Measurements from ENCODE around the gene ARMC10. TPM values are rescaled to one million over a fixed set of nuclear protein-coding genes. Genes with fewer than 3 reads are reported as not detected.
"Not testable (repeated sequence)": the region's sequence is repeated elsewhere in the genome, so short reads cannot be mapped to it uniquely, and the experiment has no call there.

Gene ARMC10
- polyA plus RNA-seq, 2 donors = 14.5 to 17.7 TPM

DNA sequence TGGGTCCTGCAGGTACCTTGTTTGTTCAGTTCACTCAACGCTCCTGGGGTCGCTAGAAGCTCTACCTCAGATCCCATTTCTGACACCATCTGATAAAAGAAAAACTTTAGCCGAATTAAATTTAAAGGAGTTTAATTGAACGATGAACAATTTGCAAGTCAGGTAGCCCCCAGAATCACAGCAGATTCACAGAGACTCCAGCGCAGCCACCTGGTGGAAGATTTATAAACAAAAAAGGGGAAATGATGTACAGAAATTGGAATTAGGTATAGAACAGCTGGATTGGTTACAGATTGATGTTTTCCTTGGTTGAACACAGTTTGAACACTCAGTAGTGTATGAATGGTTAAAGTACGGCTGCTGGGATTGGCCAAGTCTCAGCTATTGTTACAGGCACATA, 23.4 kb upstream of the ARMC10 start:
- H3K4me3 ChIP-seq (ENCODE audit: low read depth in 1 of 2, low read length in 2 of 2) = no peak overlapping the region
- no peaks in the 10 kb centered on the region for H3K4me1 ChIP-seq (ENCODE audit: control insufficient read depth in 2 of 2, insufficient read depth in 2 of 2, low read length in 1 of 2)
- H3K27me3 ChIP-seq (ENCODE audit: control insufficient read depth in 1 of 2, insufficient read depth in 2 of 2, low read length in 2 of 2) = no peaks in the 10 kb centered on the region
- 92 to 97% methylated on average over 6 of the region's 6 CpGs for WGBS, 2 donors
- H3K36me3 ChIP-seq (ENCODE audit: control insufficient read depth in 2 of 2, insufficient read depth in 2 of 2, low read length in 1 of 2) = no peaks in the 10 kb centered on the region
- H3K27ac ChIP-seq (ENCODE audit: low read depth in 2 of 2, low read length in 1 of 2) = no peak overlapping the region
- H3K9me3 ChIP-seq (ENCODE audit: control insufficient read depth in 2 of 2, insufficient read depth in 1 of 2, low read depth in 1 of 2, low read length in 1 of 2) = no peaks in the 10 kb centered on the region

DNA sequence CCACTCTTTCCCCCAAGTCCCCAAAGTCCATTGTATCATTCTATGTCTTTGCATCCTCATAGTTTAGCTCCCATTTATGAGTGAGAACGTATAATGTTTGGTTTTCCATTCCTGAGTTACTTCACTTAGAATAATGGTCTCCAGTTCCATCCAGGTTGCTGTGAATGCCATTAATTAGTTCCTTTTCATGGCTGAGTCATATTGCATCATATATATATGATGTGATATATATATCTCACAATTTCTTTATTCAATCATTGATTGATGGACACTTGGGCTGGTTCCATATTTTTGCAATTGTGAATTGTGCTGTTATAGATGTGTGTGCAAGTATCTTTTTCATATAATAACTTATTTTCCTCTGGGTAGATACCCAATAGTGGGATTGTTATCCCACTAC, 18.9 kb upstream of the ARMC10 start:
- not testable (repeated sequence) for H3K4me3 ChIP-seq (ENCODE audit: low read depth in 1 of 2, low read length in 2 of 2); H3K27ac ChIP-seq (ENCODE audit: low read depth in 2 of 2, low read length in 1 of 2); H3K4me1 ChIP-seq (ENCODE audit: control insufficient read depth in 2 of 2, insufficient read depth in 2 of 2, low read length in 1 of 2); H3K9me3 ChIP-seq (ENCODE audit: control insufficient read depth in 2 of 2, insufficient read depth in 1 of 2, low read depth in 1 of 2, low read length in 1 of 2); H3K27me3 ChIP-seq (ENCODE audit: control insufficient read depth in 1 of 2, insufficient read depth in 2 of 2, low read length in 2 of 2); H3K36me3 ChIP-seq (ENCODE audit: control insufficient read depth in 2 of 2, insufficient read depth in 2 of 2, low read length in 1 of 2)
- WGBS, 2 donors = 84 to 85% methylated on average over 1 of the region's 1 CpG

DNA sequence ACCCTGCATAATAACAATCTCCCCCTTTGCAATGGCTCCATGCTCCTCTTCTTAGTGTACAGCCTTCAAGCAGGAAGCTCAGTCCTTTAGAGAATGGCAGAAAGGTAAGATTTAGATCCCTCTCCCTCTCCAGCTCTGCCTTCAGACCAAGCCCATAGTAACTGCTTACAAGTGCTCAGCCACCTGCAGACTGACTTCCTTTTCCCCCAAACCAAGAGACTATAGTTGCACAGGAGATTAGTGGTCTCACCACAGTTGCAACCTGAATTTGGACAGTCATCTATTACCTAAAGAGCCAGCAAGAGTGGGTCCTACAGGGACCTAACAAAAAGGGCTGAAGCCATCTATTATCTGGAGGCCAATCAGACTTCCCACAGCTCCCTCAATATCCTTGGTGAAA, 16.8 kb upstream of the ARMC10 start:
- Histone ChIP-seq H3K36me3 (ENCODE audit: control insufficient read depth in 2 of 2, insufficient read depth in 2 of 2, low read length in 1 of 2) (no peaks in the 10 kb centered on the region), H3K4me1 (ENCODE audit: control insufficient read depth in 2 of 2, insufficient read depth in 2 of 2, low read length in 1 of 2) (no peaks in the 10 kb centered on the region), H3K9me3 (ENCODE audit: control insufficient read depth in 2 of 2, insufficient read depth in 1 of 2, low read depth in 1 of 2, low read length in 1 of 2) (no peaks in the 10 kb centered on the region), H3K27me3 (ENCODE audit: control insufficient read depth in 1 of 2, insufficient read depth in 2 of 2, low read length in 2 of 2) (no peaks in the 10 kb centered on the region), H3K27ac (ENCODE audit: low read depth in 2 of 2, low read length in 1 of 2) (no peak overlapping the region), H3K4me3 (ENCODE audit: low read depth in 1 of 2, low read length in 2 of 2) (no peak overlapping the region)

DNA sequence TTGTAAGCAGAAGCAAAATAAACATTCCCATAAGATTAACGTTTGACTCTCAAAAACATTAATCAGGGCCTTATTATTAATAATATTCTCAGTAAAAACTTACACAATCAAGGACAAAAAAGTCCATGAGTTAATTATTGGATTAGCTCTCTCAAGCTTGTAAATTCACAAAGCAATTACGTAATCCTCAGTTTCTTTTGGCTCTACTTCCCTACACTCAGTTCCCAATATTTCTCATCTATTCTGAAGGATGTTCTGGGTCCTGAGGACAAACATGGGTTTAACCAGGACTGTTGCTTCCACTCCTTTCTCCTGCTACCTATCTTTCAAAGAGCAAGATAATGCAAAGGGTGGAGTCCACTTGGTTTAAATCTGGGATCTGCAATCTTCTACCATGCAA, 15.5 kb upstream of the ARMC10 start:
- H3K27ac ChIP-seq (ENCODE audit: low read depth in 2 of 2, low read length in 1 of 2) = no peak overlapping the region
- no peaks in the 10 kb centered on the region for H3K9me3 ChIP-seq (ENCODE audit: control insufficient read depth in 2 of 2, insufficient read depth in 1 of 2, low read depth in 1 of 2, low read length in 1 of 2)
- 33 to 37% methylated on average over 2 of the region's 2 CpGs for WGBS, 2 donors
- H3K36me3 ChIP-seq (ENCODE audit: control insufficient read depth in 2 of 2, insufficient read depth in 2 of 2, low read length in 1 of 2) = no peaks in the 10 kb centered on the region
- no peak overlapping the region for H3K4me3 ChIP-seq (ENCODE audit: low read depth in 1 of 2, low read length in 2 of 2)
- no peaks in the 10 kb centered on the region for H3K27me3 ChIP-seq (ENCODE audit: control insufficient read depth in 1 of 2, insufficient read depth in 2 of 2, low read length in 2 of 2)
- no peaks in the 10 kb centered on the region for H3K4me1 ChIP-seq (ENCODE audit: control insufficient read depth in 2 of 2, insufficient read depth in 2 of 2, low read length in 1 of 2)

DNA sequence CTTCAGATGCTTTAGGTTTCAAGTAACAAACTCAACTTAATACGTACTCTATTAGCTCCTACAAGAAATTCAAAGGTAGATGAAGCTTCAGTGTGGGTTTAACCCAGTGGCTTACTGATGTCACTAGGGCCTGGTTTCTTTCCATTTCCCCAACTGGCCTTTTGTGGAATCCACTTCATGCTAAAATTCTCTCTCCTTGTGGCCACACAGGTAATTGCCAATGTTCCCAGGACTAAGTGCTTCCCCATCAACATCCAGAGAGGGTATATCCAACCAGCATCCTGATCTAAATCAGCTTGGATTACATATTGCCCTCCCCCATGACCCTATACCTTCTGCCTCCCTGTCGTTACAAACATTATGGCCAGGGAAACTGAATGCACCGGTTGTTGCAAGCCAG, 11.0 kb upstream of the ARMC10 start:
- WGBS, 2 donors = 91 to 93% methylated on average over 3 of the region's 3 CpGs
- H3K27me3 ChIP-seq (ENCODE audit: control insufficient read depth in 1 of 2, insufficient read depth in 2 of 2, low read length in 2 of 2) = no peaks in the 10 kb centered on the region

DNA sequence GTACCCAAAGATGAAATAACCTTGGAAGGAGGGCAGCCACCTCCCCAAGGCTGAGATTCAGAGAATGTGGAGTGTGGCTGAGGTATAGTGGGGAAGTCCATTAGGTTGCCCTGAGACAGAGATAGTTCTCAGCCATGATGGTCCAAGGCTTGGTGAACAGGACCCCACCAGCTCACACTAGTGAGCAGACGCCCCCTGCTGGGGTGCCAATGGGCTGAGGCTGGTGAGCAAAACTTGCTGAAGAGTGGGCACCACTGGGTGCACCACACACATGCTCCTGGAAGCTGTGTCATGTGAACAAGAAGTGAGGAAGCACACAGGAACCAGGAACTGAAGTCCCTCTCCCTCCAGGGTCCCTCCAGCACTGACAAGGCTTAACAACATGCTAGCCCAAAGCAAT, 9.3 kb upstream of the ARMC10 start:
- H3K4me3 ChIP-seq (ENCODE audit: low read depth in 1 of 2, low read length in 2 of 2) = no peak overlapping the region
- no peaks in the 10 kb centered on the region for H3K36me3 ChIP-seq (ENCODE audit: control insufficient read depth in 2 of 2, insufficient read depth in 2 of 2, low read length in 1 of 2)
- no peak overlapping the region for H3K27ac ChIP-seq (ENCODE audit: low read depth in 2 of 2, low read length in 1 of 2)
- no peaks in the 10 kb centered on the region for H3K9me3 ChIP-seq (ENCODE audit: control insufficient read depth in 2 of 2, insufficient read depth in 1 of 2, low read depth in 1 of 2, low read length in 1 of 2)
- no peaks in the 10 kb centered on the region for H3K27me3 ChIP-seq (ENCODE audit: control insufficient read depth in 1 of 2, insufficient read depth in 2 of 2, low read length in 2 of 2)
- 15 to 26% methylated on average over 1 of the region's 1 CpG for WGBS, 2 donors
- H3K4me1 ChIP-seq (ENCODE audit: control insufficient read depth in 2 of 2, insufficient read depth in 2 of 2, low read length in 1 of 2) = no peaks in the 10 kb centered on the region

More for the DNA sequence above, 11.0 kb upstream of the ARMC10 start:
- Histone ChIP-seq H3K4me1 (ENCODE audit: control insufficient read depth in 2 of 2, insufficient read depth in 2 of 2, low read length in 1 of 2) (no peaks in the 10 kb centered on the region), H3K27ac (ENCODE audit: low read depth in 2 of 2, low read length in 1 of 2) (no peak overlapping the region), H3K36me3 (ENCODE audit: control insufficient read depth in 2 of 2, insufficient read depth in 2 of 2, low read length in 1 of 2) (no peaks in the 10 kb centered on the region), H3K4me3 (ENCODE audit: low read depth in 1 of 2, low read length in 2 of 2) (no peak overlapping the region), H3K9me3 (ENCODE audit: control insufficient read depth in 2 of 2, insufficient read depth in 1 of 2, low read depth in 1 of 2, low read length in 1 of 2) (no peaks in the 10 kb centered on the region)

DNA sequence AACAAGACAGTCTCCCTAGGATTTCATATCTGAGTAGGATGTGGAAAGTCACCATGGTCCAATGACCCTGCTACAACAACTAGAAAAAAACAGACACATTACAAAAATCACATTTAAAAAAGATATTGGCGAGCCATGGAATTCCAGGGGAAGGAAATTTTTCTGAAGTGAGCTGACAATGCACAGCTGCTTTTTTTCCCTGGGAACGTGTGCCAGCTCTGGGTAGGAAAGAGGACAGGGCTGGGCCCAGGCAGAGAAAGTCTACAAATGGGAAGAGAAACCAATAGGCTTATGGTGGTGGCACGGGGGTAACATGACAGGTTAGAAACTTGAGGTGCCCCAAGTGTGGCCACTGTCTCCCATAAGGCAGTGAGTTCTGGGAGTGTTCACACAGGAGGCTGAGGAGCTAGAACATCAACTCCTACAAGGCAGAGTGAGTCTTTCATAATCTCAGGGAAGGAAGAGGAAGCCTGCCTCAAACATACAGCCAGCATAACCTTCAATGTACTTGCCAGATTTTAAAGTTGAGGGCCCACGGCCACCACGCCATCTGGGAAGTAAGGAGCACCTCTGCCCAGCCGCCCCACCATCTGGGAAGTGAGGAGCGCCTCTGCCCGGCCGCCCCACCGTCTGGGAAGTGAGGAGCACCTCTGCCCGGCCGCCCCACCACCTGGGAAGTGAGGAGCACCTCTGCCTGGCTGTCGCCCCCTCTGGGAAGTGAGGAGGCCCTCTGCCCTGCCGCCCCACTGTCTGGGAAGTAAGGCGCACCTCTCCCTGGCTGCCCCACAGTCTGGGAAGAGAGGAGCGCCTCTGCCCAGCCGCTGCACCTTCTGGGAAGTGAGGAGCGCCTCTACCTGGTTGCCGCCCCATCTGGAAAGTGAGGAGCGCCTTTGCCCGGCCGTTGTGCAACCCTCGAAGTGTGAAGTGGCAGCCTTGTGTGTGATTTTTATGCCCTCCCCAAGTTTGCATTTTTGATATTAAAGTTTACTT, 6.2 kb upstream of the ARMC10 start:
- 91 to 95% methylated on average over 23 of the region's 23 CpGs for WGBS, 2 donors
- no peaks in the 10 kb centered on the region for H3K36me3 ChIP-seq (ENCODE audit: control insufficient read depth in 2 of 2, insufficient read depth in 2 of 2, low read length in 1 of 2)
- H3K4me1 ChIP-seq (ENCODE audit: control insufficient read depth in 2 of 2, insufficient read depth in 2 of 2, low read length in 1 of 2) = no peaks in the 10 kb centered on the region
- no peak overlapping the region for H3K4me3 ChIP-seq (ENCODE audit: low read depth in 1 of 2, low read length in 2 of 2)
- no peaks in the 10 kb centered on the region for H3K27me3 ChIP-seq (ENCODE audit: control insufficient read depth in 1 of 2, insufficient read depth in 2 of 2, low read length in 2 of 2)
- no peaks in the 10 kb centered on the region for H3K9me3 ChIP-seq (ENCODE audit: control insufficient read depth in 2 of 2, insufficient read depth in 1 of 2, low read depth in 1 of 2, low read length in 1 of 2)
- no peak overlapping the region for H3K27ac ChIP-seq (ENCODE audit: low read depth in 2 of 2, low read length in 1 of 2)

DNA sequence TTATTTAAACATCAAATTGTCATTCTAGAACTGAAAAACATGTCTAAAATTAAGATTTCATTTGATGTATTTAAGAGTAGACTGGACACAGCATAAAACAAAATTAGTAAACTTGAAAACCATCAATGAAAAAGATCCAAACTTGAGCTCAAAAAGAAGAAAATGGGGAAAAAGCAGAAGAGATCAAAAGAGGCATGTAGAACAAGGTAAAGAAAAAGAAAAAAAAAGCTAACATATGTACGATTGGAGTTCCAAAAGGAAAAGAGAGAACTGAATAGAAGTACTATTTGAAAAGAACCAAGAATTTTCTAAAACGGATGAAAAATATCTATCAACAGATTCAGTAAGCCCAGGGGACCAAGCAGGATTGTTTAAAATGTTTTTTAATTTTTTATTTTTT, 3.9 kb upstream of the ARMC10 start:
- H3K27ac ChIP-seq (ENCODE audit: low read depth in 2 of 2, low read length in 1 of 2) = no peak overlapping the region
- H3K9me3 ChIP-seq (ENCODE audit: control insufficient read depth in 2 of 2, insufficient read depth in 1 of 2, low read depth in 1 of 2, low read length in 1 of 2) = no peaks in the 10 kb centered on the region
- H3K36me3 ChIP-seq (ENCODE audit: control insufficient read depth in 2 of 2, insufficient read depth in 2 of 2, low read length in 1 of 2) = no peaks in the 10 kb centered on the region
- no peak overlapping the region for H3K4me3 ChIP-seq (ENCODE audit: low read depth in 1 of 2, low read length in 2 of 2)
- H3K27me3 ChIP-seq (ENCODE audit: control insufficient read depth in 1 of 2, insufficient read depth in 2 of 2, low read length in 2 of 2) = no peaks in the 10 kb centered on the region
- 91 to 93% methylated on average over 2 of the region's 2 CpGs for WGBS, 2 donors
- H3K4me1 ChIP-seq (ENCODE audit: control insufficient read depth in 2 of 2, insufficient read depth in 2 of 2, low read length in 1 of 2) = no peaks in the 10 kb centered on the region

DNA sequence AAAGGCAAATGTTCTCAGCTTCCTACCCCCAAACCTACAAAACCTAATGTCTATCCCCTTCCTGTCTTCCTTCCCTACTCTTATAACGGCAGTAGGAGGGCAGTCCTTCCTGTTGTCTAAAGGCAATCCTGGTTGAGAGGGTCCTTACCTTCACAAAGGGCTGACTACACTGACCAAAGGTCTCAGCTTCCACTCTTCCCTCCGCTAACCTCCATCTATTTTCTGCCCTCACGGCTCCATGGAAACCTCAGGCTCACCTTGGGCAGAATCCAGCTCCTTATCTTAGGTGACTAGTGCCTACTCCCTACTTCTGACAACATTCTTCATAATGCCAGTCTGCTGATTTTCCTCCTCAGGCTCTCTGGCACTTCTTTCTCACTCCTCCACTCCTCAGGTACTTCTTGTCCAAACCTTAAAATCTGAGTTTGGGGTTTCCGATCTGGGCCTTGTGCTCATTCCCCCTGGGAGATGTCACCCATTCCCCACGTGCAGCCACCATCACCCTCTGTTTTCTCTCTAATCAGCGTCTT, 886 bp upstream of the ARMC10 start:
- H3K27me3 ChIP-seq (ENCODE audit: control insufficient read depth in 1 of 2, insufficient read depth in 2 of 2, low read length in 2 of 2) = no peaks in the 10 kb centered on the region
- H3K4me3 ChIP-seq (ENCODE audit: low read depth in 1 of 2, low read length in 2 of 2) = peak overlapping the region; percentile 69 to 79
- 10 to 18% methylated on average over 6 of the region's 6 CpGs for WGBS, 2 donors
- no peaks in the 10 kb centered on the region for H3K9me3 ChIP-seq (ENCODE audit: control insufficient read depth in 2 of 2, insufficient read depth in 1 of 2, low read depth in 1 of 2, low read length in 1 of 2)
- H3K4me1 ChIP-seq (ENCODE audit: control insufficient read depth in 2 of 2, insufficient read depth in 2 of 2, low read length in 1 of 2) = no peaks in the 10 kb centered on the region
- peak overlapping the region; percentile 94 to 96 for H3K27ac ChIP-seq (ENCODE audit: low read depth in 2 of 2, low read length in 1 of 2)
- no peaks in the 10 kb centered on the region for H3K36me3 ChIP-seq (ENCODE audit: control insufficient read depth in 2 of 2, insufficient read depth in 2 of 2, low read length in 1 of 2)

Measured in esophagus (tissue), 2 donors.